Measurements from ENCODE around the gene ULK3. TPM values are rescaled to one million over a fixed set of nuclear protein-coding genes. Genes with fewer than 3 reads are reported as not detected.
"Not testable (repeated sequence)": the region's sequence is repeated elsewhere in the genome, so short reads cannot be mapped to it uniquely, and the experiment has no call there.

Gene ULK3, protein sequence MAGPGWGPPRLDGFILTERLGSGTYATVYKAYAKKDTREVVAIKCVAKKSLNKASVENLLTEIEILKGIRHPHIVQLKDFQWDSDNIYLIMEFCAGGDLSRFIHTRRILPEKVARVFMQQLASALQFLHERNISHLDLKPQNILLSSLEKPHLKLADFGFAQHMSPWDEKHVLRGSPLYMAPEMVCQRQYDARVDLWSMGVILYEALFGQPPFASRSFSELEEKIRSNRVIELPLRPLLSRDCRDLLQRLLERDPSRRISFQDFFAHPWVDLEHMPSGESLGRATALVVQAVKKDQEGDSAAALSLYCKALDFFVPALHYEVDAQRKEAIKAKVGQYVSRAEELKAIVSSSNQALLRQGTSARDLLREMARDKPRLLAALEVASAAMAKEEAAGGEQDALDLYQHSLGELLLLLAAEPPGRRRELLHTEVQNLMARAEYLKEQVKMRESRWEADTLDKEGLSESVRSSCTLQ
- polyA plus RNA-seq (2012; ENCODE audit: insufficient read depth, insufficient read length) = 91.9 TPM

DNA sequence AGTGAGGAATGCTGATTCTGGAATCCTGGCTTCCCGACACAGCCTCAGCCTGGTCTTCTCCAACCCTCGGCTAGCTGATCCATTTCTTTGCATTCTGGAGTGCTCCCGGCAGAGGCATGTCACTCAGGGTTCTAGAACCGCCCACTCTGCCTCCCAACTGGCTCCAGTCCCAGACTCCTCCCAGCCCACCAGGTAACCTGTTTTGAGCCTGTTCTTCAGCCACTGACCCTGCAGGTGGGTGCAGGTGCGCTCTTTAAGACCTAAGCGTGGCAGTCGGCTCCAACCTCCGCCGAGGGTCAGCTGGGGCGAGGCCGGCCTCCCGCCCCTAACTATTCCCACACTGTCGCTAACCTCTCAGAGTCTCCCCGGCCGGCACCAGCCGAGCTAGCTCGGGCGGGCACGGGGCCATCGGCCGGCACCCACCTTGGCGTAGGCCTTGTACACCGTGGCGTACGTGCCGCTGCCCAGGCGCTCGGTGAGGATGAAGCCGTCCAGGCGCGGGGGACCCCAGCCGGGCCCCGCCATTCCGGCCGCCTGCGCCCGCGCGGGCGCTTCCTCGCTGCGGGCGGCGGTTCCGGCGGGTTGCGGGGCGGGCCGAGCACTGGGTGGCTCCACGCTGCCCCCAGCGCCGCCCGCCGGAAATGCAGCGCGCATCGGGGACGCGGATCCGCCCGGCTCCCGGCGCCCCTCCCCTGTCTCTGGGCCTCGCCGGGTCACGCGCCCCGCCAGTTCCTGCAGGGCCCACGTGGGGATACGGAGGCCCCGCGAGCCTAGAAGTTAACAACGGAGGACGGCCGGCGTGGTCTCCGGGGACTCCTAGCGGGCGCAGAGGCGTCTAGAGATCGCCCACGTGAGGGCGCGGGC, at the start of gene ULK3:
TSS of gene ULK3 (minus strand) at position 576 of the 864 bp plus-strand sequence. CDS start at position 525, 51 bp downstream.
- peak; percentile 80 for DNase-seq (ENCODE audit: low read depth, low spot score)
- peak within 1 kb of the TSS; percentile 86 for H3K4me3 ChIP-seq (ENCODE audit: low read length)

DNA sequence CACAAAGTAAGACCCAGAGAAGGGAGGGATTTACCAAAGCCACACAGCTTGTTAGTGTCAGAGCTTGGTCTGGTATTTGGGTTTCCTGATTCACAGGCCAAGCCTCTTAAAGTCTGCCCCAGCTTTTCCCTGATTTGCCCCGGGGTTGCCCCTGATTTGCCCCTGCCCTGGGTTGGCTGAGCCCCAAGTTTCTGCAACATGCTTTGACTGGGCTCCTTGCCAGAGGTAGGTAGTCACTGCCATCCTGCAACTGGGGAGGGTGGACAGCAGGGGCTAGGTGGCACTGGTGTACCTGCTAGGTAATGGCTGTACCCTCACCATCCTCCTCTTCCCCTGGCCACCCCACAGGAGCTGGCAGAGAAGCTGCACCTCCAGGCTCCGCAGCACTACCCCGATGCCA, 49.4 kb upstream of the ULK3 start:
- no peak for DNase-seq (ENCODE audit: low read depth, low spot score)

DNA sequence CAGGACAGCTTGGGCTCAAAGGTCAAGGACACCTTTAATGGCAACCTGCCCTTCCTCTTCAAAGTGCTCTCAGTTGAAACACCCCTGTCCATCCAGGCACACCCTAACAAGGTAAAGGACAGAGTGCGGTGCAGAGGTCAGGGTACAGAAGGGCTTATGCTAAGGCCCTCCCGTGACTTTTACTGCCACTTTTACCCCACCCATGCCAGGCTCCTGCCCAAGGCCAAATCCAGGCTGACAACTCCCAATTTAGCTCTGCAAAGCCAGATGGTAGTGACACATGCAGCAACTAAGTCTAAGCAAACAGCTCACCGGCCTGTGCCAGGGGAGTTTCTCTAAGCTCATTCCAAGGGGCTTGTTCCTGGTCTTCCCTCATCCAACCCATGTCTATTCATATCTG, 48.5 kb upstream of the ULK3 start:
- DNase-seq (ENCODE audit: low read depth, low spot score) = no peak

More for the DNA sequence above, 49.4 kb upstream of the ULK3 start:
- H3K4me3 ChIP-seq (ENCODE audit: low read length) = no peak overlapping the region

DNA sequence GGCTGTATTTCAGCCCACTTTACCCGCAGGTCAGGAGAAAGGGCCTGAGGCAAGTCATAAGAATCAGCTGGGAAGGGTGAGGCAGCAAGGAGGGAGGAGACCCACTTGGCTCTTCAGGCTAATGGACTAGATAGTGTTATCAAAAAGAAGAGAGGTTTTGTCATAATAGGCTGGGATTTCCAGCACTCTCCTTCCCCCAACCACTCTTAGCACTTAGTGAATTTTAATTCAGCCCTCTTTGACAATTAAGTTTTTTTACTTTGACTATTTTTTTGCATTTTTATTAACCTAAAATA, 47.7 kb upstream of the ULK3 start:
- peak overlapping the region; percentile 95 for H3K4me3 ChIP-seq (ENCODE audit: low read length)
- no peak for DNase-seq (ENCODE audit: low read depth, low spot score)

More for the DNA sequence above, 48.5 kb upstream of the ULK3 start:
- H3K4me3 ChIP-seq (ENCODE audit: low read length) = no peak overlapping the region

DNA sequence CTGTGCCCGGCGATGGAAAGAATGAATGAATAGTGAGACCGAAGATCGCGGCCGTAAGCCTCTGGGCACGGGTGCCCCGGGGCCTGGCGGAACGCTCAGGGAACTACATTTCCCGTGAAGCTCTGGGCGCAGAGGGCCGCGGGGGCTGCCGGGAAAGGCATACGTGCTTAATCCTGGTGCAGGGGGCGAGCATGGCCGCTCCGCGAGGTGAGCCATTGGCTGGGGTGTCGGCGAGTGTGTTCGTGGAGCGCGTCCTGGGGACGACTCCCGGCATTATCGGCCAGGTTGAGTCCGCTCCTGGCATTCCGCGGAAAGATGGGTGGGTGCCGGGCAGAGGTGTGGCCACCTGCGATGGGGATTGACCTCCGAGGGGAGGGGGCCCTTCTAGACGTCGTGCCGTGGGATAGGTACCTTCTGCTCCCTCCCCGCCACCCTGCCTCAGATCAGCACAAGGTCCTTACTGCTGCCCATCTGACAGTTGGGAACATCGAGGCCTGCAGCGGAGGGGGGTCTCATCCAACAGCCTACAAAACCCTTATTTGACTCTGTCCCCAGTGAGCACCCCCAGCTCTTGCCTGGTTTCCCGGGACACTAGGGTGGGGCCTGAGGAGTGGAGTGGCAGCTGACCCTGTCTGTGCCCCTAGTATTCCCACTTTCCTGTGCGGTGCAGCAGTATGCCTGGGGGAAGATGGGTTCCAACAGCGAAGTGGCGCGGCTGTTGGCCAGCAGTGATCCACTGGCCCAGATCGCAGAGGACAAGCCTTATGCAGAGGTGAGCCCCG, 47.1 kb upstream of the ULK3 start, which contains the start of gene MPI:
TSS of gene MPI (plus strand) at position 160 of the 782 bp plus-strand sequence. CDS start at position 192, 32 bp downstream.
- DNase-seq (ENCODE audit: low read depth, low spot score) = peak; percentile 72
- H3K4me3 ChIP-seq (ENCODE audit: low read length) = peak within 1 kb of the TSS; percentile 95

DNA sequence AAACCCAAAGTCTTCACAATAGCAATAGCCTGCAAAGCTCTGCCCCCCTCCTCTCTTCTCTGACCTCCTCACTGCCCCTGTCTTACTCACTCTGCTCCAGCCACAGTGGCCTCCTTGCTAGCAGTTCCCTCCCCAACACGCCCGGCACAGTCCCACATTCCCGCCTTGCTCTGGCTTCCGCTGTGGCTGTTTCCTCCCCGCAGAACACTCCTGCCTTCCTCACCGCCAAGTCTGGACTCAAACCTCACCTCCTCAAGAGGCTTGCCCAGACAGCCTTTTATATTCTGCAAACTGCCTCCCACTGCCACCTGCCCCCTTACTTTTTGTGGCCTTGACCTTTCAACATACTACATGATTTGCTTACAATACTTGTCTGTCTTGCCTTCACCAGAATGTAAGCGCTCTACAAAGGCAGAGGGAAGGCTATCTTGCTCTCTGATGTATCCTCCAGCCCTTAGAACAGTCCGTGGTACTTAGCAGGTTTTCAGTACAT, 46.5 kb upstream of the ULK3 start:
- no peak for DNase-seq (ENCODE audit: low read depth, low spot score)
- peak overlapping the region; percentile 95 for H3K4me3 ChIP-seq (ENCODE audit: low read length)

DNA sequence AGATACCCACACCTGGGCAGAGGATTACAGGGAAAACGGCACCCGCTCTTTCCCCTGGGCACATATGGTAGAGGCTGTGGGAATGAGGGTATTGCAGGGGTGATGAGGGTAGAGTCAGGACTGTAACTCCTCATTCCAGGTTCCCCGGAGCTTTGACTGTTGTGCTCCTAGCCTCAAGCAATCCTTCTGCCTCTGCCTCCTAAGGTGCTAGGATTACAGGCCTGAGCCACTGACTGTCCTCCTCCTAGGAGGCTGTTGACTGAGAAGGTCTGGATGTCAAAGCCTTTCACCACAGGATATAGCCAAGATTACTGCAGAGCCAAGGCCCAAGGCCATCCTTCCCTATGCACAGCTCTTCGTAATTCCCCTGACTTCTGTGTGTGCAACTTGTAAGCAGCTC, 45.8 kb upstream of the ULK3 start:
- DNase-seq (ENCODE audit: low read depth, low spot score) = no peak
- H3K4me3 ChIP-seq (ENCODE audit: low read length) = peak overlapping the region; percentile 95; the same call in 1 of the 2 replicates

DNA sequence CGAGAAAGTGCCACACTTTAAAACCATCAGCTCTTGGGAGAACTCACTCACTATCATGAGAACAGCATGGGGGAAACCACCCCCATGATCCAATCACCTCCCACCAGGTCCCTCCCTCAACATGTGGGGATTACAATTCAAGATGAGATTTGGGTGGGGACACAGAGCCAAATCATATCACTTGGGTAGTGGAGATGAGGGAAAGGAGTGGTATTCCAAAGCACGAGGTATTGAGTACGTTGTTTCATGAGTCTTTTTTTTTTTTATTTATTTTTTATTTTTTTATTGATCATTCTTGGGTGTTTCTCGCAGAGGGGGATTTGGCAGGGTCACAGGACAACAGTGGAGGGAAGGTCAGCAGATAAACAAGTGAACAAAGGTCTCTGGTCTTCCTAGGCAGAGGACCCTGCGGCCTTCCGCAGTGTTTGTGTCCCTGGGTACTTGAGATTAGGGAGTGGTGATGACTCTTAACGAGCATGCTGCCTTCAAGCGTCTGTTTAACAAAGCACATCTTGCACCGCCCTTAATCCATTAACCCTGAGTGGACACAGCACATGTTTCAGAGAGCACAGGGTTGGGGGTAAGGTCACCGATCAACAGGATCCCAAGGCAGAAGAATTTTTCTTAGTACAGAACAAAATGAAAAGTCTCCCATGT, 44.7 kb upstream of the ULK3 start:
- H3K4me3 ChIP-seq (ENCODE audit: low read length); DNase-seq (ENCODE audit: low read depth, low spot score): not testable (repeated sequence)

DNA sequence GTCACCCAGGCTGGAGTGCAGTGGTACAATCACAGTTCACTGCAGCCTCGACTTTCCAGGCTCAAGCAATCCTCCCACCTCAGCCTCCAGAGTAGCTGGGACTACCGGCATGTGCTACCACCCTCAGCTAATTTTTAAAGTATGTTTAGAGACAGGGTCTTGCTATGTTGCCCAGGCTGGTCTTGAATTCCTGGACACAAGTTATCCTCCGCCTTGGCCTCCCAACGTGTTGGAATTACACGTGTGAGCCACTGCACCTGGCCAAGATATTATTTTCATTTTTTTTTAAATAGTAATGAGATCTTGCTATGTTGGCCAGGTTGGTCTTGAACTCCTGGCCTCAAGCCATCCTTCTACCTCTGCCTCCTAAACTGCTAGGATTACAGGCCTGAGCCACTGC, 42.5 kb upstream of the ULK3 start:
- no peak for DNase-seq (ENCODE audit: low read depth, low spot score)
- H3K4me3 ChIP-seq (ENCODE audit: low read length) = no peak overlapping the region

DNA sequence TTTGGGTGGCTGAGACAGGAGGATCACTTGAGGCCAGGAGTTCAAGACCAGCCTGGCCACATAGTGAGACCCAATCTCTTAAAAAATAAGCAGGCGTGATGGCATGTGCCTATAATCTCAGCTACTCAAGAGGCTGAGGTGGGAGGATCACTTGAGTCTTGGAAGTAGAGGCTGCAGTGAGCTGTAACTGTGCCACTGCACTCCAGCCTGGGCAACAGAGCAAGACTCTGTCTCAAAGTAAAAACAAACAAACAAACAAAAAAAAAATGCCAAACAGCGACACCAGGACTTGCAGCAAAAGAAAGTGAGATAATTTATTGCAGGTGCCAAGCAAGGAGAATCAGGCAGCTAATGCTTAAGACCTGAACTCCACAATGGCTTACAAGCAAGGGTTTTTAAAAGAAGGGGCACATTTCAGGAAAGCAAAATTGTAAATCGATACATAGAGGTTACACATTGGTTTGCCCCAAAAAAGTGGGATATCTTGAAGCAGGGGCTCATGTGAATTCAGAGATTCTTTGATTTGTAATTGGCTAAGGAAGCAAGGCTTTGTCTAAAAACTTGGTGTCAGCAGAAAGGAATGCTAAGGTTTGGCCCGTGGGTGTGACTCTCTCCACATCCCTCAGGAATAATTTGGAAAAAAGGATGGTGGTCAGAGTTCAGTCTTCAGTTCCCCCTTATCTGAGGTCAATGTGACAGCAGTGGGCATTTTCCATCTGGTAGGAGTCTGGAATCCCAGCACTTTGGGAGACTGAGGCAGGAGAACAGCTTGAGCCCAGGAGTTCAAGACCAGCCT, 41.7 kb upstream of the ULK3 start:
- DNase-seq (ENCODE audit: low read depth, low spot score) = no peak
- H3K4me3 ChIP-seq (ENCODE audit: low read length) = no peak overlapping the region

DNA sequence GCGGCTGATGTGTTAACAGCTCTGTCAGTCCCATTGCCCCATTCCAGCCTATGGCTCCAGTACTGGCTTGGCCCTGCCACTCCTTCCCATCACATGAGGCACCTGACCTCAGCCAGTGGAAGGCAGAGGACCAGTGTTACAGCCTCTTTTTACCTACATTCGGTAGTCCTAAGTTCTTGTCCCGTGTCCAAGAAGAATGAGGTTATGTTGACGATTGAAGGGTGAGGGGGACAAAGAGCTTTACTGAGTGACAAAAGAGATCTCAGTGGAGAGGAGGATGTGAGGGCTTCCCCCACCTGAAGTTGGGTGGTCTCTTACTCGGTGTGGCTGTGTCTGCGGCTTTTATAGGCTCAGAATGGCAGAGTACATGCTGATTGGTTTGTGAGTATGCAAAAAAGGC, 39.6 kb upstream of the ULK3 start:
- no peak for DNase-seq (ENCODE audit: low read depth, low spot score)
- no peak overlapping the region for H3K4me3 ChIP-seq (ENCODE audit: low read length)

DNA sequence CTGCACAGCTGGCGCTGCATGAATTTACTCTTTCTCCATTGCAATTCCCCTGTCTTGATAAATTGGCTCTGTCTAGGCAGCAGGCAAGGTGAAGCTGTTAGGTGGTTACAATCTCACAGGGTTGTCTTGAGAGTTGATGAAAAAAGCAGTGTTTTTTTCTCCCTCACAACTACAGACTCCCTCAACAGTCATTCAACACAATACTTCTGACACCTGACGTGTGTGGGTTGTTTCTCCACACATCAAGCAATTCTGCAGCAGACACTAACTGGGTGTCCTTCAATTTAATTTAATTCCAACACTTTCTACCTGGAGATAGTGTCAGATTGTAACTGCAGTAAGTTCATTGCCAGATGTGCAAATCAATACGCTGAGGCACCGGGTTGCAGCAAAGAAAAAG, 35.3 kb upstream of the ULK3 start:
- DNase-seq (ENCODE audit: low read depth, low spot score) = no peak

DNA sequence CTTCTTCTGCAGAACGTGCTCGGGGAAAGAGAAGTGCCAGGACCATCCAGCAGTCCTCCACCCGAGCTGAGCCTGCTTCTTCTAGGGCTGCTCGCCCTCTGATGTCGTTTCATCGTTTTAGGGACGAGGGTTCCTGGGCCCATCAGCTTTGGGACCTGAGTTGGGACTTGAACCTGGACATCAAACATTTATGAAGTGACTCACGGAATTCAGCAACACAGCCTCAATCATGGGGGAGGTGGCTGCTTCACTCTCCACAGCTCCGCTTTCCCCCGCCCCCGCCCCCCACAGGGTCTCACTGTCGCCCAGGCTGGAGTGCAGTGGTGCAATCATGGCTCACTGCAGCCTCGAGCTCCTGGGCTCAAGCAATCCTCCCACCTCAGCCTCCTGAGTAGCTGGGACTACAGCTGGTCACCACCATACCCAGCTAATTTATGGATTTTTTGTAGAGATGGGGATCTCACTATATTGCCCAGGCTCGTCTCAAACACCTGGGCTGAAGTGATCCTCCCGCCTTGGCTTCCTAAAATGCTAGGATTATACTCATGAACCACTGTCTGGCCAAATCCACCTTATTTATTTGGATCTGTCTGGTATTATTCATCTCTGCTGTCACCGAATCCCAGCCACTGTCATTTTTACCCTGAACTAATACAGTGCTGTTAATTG, 30.9 kb upstream of the ULK3 start:
- peak overlapping the region; percentile 91 for H3K4me3 ChIP-seq (ENCODE audit: low read length)
- DNase-seq (ENCODE audit: low read depth, low spot score) = no peak

More for the DNA sequence above, 35.3 kb upstream of the ULK3 start:
- H3K4me3 ChIP-seq (ENCODE audit: low read length) = no peak overlapping the region

DNA sequence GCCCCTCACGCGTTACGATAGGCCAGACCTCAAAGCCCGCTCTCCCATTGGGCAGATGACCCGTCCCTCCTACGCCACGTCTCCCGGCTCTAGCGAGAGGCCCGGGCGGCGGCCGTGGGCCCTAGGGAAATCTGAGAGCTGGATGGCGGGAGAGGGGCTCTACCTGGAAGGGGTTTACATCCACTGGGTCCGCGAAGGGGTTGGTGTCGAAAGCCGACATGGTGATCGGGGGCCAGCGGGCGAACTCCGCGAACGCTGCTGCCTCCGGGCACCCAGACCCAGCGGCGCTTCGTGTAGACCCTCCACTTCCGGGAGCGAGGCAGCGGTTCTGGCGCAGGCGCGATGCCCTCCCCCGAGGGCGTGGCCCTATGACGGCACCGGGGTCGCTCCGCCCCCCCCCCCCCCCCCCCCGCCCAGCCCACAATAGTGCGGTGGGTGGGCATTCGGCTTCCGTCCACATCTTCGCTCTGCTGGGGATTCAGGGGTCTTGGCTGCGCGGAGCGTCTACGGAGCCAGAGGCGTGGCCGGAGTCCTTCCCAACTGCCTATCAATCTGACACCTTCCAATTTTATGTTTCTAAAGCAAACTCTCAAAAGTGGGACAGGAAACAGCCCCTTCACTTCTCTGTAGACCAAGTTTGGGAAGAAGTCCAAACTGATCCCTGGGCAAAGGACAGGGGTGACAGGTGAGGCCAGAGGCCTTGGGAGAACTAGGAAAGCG, 30.2 kb upstream of the ULK3 start, which contains the start of gene SCAMP2:
TSS of gene SCAMP2 (minus strand) at position 330 of the 720 bp plus-strand sequence. CDS start at position 220, 110 bp downstream.
- H3K4me3 ChIP-seq (ENCODE audit: low read length) = peak within 1 kb of the TSS; percentile 91
- peak; percentile 92 for DNase-seq (ENCODE audit: low read depth, low spot score)

DNA sequence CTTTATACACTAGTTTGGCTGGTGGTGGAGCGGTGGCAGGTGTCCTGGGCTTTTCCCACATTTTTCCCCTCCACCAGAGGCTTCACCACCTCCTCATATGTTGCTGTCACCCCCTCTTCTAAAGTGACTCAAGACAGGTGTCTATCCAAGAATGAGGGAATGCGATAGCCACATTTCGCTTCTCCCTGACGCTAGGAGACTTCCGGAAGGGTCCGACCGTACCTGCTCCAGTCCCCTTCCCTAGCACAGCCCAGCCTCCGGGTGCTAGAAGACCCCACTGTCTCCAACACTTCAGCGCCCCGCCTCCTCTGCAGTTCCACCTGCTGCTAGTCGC, 29.7 kb upstream of the ULK3 start:
- no peak for DNase-seq (ENCODE audit: low read depth, low spot score)
- peak overlapping the region; percentile 91 for H3K4me3 ChIP-seq (ENCODE audit: low read length)

DNA sequence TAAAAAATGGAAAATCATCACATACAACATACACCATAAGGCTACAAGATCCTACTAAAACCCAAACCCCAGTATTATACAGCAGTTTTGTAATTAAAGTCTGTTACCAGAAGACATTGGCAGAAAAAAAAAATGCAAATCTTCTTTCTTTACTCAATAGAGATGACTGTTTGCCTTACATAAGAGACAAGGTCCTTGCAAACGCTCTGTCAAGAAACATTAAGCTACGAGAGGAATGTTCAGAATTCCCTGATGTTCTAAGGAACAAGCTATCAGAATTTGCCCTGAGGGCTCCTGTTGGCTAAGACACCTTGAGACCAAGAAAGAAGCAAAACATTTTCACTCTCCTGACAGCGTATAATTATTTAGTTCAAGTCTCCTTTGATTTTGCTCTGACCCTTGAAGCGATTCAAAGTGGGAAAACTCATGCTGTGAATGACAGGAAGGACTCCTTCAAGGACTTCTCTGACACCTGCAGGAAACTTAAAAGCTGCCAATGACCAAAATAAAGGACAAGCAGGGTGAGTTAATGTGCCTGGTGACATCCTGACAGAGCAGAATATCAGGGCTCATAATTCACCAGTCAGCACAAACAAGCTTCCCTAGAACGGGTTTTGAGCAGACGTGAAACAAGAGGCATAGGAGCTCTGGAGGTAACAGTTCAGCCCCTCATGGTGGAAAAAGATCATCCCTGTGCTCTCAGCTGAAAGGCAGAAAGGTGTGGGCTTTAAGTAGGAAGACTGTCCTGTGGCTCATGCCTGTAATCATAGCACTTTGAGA, 27.7 kb upstream of the ULK3 start:
- H3K4me3 ChIP-seq (ENCODE audit: low read length) = no peak overlapping the region
- DNase-seq (ENCODE audit: low read depth, low spot score) = no peak

All from Jurkat, Clone E6-1 (cell line).